HG02763 (cell line): ENCODE results near the gene TP53I11.

ENCODE experiments used
- ATAC-seq: cut with Tn5 transposase; IDR thresholded peaks from one replicate; pipeline ENCODE4 v1.9.1; 2021; ENCODE audit warnings: mild to moderate bottlenecking, moderate library complexity; ENCODE audit not compliant: unreplicated experiment

Gene TP53I11, protein sequence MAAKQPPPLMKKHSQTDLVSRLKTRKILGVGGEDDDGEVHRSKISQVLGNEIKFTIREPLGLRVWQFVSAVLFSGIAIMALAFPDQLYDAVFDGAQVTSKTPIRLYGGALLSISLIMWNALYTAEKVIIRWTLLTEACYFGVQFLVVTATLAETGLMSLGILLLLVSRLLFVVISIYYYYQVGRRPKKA

DNA sequence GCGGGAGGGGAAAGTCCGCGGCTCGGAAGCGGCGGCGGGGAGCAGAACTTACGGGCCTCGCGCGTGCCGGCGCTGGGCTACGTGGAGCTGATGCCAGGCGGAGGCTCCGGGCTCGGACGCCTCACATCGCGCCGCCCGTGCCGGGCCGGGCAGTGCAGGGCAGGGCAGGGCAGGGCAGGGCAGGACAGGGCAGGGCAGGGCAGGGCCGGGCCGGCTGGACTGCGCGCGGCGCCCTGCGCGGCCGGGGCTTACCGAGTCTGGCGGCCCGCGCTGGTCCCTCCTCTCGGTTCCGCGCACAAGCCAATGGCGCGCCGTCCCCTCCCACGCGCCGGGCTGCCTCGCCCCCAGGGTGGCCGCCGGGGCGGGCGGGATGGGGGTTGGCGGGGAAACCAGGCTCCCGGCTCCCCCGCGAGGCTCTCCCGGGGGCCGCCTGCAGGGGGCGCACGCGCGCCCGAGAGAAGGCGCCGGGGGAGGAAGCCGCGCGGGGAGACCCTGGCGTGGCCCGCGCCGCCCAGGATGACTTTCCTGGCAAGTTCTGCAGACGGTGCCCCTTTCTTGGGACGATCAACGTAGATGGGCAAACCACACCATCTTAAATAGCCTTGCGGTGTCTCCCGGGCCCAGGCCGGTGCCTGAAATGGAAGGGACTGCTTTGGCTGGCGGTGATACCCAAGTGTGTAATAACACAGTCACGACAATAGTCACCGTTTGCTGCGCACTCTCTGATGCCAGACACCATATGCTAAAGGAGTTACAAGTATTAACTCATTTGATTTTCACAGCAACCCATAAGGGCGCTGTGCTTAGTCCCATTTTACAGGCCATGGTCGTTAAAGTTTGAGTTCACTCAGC lies at the start of gene TP53I11:
Gene TP53I11 (minus strand): TSS at position 259 of the 852 bp plus-strand sequence. CDS start 12,548 bp downstream, outside the sequence.
- ATAC-seq, result no peak

DNA sequence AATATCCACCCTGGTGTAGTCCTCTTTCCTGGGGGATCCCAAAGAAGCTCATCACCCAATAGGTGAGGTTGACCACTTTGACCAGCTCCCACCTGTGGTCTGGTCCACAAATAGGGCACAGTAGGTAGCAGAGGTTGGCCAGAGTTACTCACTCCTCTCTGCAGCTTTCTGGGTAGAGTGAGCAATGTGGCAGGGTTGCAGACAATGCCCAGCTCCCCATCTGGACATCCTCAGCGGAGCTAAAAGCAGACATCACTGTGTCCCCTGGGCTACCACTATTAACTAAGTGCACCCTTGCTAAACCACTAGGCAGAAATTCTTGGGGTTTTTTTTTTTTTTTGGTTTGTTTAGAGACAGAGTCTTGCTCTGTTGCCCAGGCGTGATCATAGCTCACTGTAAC lies 48.4 kb upstream of the TP53I11 start:
- no peak for ATAC-seq

DNA sequence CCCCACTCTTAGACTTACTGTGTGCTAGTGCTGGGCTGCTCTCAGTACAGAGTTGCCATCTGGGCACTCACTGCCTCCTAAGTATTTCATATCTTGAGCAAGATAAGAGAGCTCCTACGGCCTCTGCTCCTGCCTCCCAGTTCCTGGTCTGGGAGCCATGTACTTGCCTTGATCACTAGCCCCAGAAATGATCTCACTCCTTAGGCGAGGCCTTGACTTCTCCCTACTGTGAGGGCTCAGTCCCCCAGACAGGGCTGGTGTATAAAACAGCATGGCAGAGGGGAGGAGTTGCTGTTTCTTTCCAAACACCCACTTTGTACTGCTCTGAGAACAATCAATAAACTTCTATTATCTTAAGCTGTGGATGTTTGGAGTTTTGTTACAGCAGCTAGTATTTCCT lies 47.4 kb upstream of the TP53I11 start:
- no peak for ATAC-seq

DNA sequence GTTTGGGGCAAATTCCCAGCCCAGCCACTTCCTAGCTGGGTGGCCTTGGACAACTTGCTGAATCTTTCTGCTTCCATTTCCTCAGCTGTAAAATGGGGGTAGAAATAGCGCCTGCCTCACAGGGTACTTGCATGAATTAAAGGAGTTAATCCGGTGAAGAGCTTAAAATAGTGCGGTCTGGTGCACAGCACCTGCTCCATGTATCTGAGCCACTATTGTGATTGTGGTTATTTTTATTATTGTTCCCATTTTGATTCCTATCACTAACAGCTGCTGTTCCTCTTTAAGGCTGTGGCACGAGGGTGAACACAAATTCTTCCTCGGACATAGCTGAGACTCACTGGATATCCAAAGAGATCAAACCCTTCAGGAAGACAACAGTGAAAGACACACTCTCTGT lies 46.9 kb upstream of the TP53I11 start:
- ATAC-seq, result no peak

DNA sequence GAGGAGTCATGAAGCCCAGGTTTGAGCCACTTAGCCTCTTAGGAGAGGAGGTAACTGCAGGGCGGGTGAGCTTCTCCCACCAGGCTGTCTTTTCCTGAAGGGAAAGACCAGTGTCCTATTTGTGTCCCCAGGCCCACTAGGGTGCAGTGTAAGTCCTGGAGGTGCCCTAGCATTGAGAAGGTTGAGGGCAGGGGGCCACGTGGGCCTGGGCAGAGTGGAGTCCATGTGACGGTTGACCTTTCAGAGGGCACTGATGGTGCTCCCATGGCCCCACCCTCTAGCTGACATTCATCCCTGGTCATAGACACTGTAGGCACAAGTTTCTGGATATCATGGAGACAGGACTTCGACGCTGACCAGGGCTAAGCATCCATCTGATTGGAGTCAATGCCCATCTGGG lies 44.1 kb upstream of the TP53I11 start:
- no peak for ATAC-seq

DNA sequence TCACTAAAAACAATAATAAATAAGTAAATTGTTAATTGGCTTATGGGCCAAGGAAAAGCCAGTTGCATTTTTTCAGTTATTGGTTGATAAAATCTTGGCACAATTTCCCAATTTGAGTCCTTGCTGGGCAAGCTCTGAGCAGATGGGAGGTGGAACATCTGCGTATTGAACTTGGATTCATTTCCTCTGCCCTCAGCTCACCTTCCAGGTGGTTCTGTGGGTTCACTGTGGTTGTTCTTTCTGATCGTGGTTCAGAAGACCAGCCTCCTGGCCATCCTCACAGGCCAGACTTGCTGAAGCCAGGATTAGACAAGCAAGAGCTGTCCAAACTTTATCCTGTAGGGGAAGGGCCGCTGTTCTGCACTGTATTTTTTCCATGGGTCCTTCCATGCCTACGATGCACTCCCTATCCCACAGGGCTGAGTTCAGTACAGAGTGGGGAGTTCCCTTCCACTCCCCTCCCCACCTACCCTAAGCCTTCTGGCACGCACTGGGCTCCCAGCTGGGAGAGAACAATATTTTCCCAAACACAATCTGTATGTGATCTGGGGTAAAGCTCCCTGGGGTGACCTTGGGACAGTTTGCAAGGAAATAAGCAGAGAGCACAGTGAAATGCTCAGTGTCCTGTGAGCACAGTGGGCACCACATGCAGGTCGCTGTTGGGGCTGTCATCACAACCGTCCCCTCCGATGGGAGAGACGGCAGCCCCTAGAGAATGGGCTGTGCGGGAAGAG lies 43.5 kb upstream of the TP53I11 start:
- ATAC-seq, result no peak

DNA sequence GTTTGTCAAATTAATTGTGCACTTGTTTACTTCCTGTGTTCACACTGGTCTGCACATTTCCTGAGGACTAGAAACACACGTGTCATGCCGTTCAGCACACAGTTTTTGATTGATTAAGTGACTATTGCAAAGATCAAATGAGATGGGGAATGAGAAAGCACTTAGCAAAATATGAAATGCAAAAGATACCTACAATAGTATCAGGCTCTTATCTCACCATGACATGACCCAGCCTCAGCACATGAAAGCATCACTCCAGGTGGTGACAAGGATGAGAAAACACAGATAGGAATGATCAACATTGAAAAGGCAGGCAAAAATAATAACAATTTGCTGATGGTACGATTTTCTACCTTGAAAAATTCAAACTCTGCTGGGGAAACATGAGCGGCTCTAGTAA lies 42.1 kb upstream of the TP53I11 start:
- no peak for ATAC-seq

DNA sequence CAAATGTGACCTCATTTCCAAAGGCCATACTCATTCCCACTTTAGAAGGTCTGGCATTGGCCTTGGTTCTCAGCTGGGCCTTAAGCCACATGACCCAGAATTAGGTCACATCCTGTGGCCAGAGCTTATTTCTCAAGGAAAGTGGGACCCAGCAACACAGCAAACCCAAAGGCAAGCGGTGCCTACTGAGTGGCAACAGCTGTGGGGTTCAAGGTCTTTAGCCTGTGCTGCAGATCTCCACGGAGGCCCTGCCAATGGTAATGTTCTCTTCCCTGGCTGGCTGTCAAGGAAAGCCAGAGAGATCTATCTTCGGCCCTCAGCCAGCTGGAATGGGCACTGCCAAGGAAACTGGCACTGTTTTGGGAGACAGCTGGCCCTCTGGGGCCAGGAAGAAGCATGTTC lies 41.5 kb upstream of the TP53I11 start:
- no peak for ATAC-seq

DNA sequence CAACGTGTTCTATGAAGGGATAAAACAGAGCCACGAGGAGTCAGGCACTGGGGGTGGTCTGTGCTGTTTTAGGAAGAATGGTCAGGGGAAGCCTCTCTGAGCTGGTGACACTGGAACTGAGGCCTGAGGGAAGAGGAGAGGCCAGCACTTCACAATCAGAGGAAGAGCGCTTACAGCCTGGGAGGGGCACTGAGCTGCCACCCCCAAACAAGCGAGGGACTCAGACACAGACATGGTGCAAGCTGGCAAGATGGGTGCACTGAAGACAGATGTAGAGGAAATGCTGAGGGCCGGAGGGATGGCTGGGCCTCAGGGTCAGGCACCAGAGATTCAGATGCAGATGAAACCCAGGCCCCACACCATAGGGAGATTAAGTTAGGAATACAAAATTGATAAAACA lies 40.0 kb upstream of the TP53I11 start:
- no peak for ATAC-seq

DNA sequence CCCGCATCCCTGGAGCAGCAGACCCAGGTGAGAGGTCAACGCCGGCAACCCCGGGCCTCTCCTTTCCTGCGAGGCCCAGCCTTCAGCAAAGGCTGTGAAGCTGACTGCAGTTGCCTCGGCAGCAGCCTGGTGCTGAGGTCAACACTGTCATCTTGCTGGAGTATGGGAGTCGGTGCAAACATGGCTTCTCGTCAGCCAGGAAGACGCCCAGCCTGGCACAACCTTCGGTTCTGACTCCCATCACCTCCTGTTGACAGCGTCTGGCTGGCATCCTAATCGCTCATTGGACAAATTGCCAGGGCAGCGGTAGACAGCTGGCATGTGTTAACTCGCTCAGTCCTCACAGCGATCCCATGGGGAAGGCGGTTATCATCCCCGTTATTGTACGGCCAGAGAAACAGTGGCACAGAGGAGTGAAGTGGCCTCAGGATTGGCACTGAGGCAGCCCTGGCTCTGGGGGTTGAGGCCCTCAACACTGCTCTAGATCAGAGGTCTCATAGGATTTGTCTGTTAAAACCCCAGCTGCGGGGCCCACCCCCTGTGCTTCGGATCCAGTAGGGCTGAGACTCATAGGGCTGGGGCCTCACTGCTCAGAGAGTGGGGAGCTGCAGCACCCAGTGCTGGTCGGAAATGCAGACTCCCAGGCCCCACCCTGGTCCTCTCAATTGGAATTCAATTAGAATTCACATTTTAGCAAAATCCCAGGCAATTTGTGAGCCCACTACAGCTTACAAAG lies 39.3 kb upstream of the TP53I11 start:
- ATAC-seq, result no peak

DNA sequence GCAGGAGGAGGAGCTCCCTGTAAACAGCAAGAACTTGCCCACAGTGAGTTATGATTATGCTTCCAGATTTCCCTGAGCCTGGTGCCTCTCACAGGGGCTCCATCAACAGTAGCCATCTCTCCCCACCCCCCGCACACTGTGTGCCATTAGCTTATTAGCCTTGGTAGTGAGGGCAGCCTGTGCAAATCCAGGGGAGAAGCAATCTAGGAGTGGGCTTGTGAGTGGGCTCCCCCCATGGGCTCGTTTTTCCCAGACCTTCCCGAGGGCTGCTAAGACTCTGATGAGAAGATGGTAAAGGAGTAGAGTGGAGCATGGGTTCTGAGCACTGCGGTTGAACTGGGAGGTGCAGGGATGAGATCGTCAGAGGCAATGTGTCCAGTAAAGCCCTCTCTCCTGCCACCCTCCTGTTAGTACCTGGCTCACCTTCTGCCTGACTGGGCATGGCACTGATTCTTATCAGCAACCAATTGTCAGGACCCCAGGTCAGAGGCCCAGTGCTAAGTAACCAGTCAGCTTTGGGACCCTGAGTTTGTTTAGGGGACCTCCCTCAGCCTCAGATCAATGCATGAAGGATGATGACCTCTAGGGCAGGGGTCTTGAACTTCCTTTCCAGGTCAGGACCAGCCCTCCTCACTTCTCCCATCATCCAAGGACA lies 38.4 kb upstream of the TP53I11 start:
- ATAC-seq, result no peak

DNA sequence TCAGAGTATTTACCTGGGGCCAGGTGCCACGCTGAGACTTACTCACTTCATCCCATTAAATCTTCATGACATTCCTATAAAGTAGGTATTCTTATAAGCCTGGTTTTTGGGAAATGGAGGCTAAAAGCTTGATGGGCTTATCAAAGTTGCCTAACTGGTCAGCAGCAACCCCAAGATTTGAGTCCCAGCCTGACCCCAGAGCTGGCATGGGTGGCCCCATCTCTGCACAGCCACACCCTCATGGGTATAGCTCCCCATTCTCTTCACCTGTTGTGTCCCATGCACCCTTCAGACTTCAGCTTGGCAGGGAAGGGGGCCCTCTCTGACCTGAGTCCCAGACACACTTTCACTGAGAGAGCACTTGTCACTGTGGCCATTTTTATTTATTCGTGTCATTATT lies 37.4 kb upstream of the TP53I11 start:
- no peak for ATAC-seq

DNA sequence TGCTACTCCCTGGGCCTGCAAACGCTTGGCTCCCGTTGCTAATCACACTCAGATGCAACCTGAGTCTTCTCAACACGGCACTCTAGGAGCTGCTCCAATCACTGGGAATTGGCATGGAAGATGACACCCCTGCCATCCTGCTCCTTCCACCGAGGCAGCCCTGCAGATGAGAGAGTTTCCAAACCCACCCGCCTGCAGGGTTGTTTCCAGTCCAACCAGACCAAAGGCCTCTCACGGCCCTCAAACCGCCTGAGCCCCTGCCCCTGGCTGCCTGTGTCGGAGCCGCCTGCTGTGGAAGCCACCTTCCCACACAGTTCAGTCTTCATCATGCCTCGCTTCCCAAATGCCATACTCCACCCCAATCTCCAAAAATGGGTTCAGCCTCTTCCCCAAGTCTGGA lies 36.8 kb upstream of the TP53I11 start:
- ATAC-seq, result no peak

DNA sequence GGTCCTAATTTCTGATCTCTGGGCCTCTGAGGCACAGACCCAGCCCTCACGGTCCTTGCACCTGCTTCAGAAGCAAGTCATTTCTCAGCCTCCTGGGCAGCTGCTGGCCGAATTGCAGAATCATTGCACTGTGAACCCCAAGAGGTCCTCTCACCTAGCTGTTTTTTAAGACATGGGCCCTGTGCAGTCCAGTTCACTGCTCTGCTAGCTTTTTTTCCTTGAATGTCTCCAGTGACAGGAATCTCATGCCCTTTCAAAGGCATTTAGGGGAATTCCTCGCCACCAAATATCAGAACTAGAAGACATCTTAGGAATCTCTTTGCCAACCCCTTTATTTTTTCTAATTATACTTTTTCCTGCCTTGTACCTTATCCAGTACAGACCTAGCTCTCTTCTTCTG lies 35.6 kb upstream of the TP53I11 start:
- no peak for ATAC-seq

DNA sequence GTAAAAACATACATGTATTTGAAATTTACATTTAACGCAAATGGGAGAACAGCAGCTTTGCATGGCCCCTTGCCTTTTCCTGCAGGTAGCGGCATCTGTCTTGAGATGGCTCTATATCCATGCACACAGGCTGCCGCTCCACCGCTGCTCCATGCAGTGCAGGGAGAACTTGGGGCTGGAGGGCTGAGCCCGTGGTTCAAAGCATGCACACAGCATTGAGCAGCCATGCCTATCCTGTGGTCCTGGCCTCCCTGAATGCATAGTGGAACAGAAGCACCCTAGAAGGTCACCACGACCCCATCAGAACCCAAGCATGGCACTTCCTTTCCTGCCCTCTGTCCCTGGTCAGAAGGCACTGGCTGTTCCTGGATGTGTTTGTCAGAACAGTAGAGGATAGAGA lies 35.0 kb upstream of the TP53I11 start:
- no peak for ATAC-seq

DNA sequence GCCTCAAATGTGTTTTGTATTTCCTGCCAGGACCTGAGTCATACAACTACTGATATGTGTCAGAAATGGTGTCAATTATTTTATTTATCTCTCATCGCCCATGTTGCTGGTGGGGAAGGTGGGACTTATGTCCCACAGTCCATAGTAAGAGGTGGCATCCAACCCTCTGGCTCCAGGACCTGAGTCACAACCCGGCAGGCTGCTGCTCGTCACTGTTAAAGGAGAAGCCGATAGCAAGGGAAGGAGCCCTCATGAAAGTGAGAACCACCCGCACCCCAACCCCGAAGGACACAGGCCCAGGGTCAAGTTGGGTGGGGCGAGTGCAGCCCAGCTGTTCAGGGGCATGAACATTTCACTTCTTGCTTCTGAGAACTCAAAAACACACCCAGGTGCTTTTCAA lies 33.1 kb upstream of the TP53I11 start:
- no peak for ATAC-seq

DNA sequence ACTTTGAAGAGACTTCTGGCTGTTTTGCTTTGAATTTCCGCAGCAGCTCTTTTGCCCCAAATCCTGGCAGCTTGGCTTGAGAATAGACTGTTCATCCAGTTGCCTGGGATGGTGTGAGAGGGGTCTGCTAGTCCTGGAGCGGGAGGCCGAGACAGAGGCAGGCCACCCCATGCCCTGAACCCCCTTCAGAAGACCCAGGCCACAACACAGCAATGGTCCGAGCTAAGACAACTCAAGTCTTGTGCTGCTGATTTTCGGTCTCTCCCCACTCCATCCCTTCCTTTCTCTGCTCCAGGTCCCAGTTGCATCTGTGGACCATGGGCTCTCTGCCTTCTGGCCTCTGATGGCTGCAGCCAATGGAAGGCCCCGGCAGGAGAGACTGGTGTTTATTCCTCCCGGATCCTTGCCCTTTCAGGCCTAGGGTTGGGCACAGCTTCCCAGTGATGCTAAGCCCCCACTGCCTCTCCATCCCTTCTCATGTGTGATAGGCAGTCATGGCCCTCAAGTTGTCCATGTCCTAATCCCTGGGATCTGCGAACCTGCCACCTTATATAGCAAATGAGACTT lies 31.9 kb upstream of the TP53I11 start:
- no peak for ATAC-seq

DNA sequence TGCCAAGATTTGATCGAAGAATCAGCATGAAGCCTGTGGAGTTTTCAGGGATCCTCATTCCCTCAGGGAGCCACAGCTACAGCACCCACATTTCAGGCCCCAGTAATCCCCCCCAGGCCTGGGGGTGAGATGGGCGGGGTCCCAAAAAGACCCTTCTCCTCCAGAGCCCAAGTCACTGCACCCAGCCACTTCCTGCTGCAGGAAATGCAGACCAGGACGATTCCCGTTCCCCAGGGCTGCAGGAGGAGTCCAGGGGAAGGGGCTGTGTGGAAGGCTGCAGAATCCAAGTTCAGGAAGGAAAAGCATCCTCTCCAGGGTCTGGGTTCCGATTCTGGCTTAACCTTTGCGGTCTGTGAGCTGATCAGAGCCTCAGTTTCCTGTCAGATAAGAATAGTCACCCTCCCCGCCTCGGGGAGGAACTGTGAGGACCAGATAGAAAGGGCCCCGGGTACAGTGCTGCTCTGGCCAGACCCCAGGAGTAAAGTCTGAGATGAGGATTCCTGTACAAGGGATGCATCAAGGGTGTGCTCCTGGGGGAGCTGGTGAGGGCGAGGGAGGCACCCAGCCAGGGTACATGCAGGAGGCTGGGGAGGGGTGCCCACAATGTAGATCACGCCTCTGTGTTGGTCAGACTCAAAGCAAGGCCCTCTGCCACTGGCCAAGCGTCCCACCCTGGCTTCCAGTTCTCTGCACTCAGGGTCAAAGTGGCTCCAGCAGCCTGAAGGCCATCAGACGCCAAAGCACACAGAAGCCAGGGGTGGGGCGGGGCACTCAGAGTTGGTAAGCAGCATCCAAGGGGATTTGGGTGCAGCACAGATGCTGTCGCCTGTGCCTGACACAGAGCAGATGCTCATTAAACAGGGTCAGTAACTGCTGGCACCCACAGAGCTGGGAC lies 30.1 kb upstream of the TP53I11 start:
- ATAC-seq, result no peak
